Smooth muscle cell (in vitro differentiated cells): ENCODE data around the gene EPHB1. TPM values are rescaled to one million over a fixed set of nuclear protein-coding genes. Genes with fewer than 3 reads are reported as not detected.

Experiments used
- DNase-seq: peaks from one replicate; lab custom pipeline; 2025; ENCODE audit not compliant: unreplicated experiment; lab: John Stamatoyannopoulos, UW
- H2AFZ ChIP-seq: fragments of 200-600 bp; sonication (generic); 2 replicates; pipeline ENCODE4 v1.6.0; 2016; ENCODE audit warnings: antibody characterized with exemption, low read depth, mild to moderate bottlenecking
- H3F3A ChIP-seq: fragments of 200-600 bp; sonication (generic); 2 replicates; pipeline ENCODE4 v1.6.0; 2017; ENCODE audit warnings: antibody characterized with exemption, low read depth
- H3K27ac ChIP-seq: fragments of 200-600 bp; sonication (generic); 2 replicates; pipeline ENCODE4 v1.5.1; 2016; ENCODE audit warnings: low read depth, mild to moderate bottlenecking
- H3K27me3 ChIP-seq: fragments of 200-600 bp; sonication (generic); 2 replicates; pipeline ENCODE4 v1.6.1; 2016; ENCODE audit warnings: low read depth, mild to moderate bottlenecking
- H3K36me3 ChIP-seq: fragments of 200-600 bp; sonication (generic); 2 replicates; pipeline ENCODE4 v1.5.1; 2016; ENCODE audit warnings: low read depth
- H3K4me1 ChIP-seq: fragments of 200-600 bp; sonication (generic); 2 replicates; pipeline ENCODE4 v1.5.1; 2016; ENCODE audit warnings: low read depth
- H3K4me2 ChIP-seq: fragments of 200-600 bp; sonication (generic); 2 replicates; pipeline ENCODE4 v1.6.0; 2016; ENCODE audit warnings: mild to moderate bottlenecking
- H3K4me3 ChIP-seq: fragments of 200-600 bp; sonication (generic); 2 replicates; pipeline ENCODE4 v1.5.1; 2016; ENCODE audit warnings: mild to moderate bottlenecking
- H3K79me2 ChIP-seq: fragments of 200-600 bp; sonication (generic); 2 replicates; pipeline ENCODE4 v1.6.0; 2016; ENCODE audit warnings: low read depth, mild to moderate bottlenecking
- H3K9ac ChIP-seq: fragments of 200-600 bp; sonication (generic); 2 replicates; pipeline ENCODE4 v1.6.0; 2016; ENCODE audit warnings: low read depth
- H3K9me3 ChIP-seq: fragments of 200-600 bp; sonication (generic); replicated peaks from 2 replicates; pipeline ENCODE4 v1.5.1; 2016; ENCODE audit warnings: low read depth
- H4K20me1 ChIP-seq: fragments of 200-600 bp; sonication (generic); 2 replicates; pipeline ENCODE4 v1.6.0; 2016; ENCODE audit warnings: low read depth
- WGBS: methylation state at CpG from one replicate; pipeline ENCODE4 v1.1.7; 2016; ENCODE audit warnings: low lambda C conversion rate; 5-methylcytosine and 5-hydroxymethylcytosine counted together
- polyA plus RNA-seq: library from polyadenylated mRNA; unstranded; fragments of >200 nt; fragmentation: Nextera tagmentation; extraction: Ambion mirVana; gene quantifications from 2 replicates; pipeline ENCODE4 v1.2.1, GENCODE V29; 2016
- total RNA-seq: library from RNA; depleted of rRNA; stranded (reverse); fragments of >200 nt; gene quantifications from 2 replicates; pipeline ENCODE4 v1.2.3, GENCODE V29; 2014
- TF ChIP-seq, protein P1 (sequence below): fragments of 200-600 bp; sonication (generic); IDR thresholded peaks from 2 replicates; pipeline ENCODE4 v1.5.1; 2017; ENCODE audit warnings: borderline replicate concordance, mild to moderate bottlenecking, antibody characterized with exemption; ENCODE audit not compliant: insufficient read depth, poor library complexity, severe bottlenecking

EPHB1 gene
- total and polyA plus RNA-seq, 2 experiments from 2014 or later, result 2.5 to 2.6 TPM

DNA sequence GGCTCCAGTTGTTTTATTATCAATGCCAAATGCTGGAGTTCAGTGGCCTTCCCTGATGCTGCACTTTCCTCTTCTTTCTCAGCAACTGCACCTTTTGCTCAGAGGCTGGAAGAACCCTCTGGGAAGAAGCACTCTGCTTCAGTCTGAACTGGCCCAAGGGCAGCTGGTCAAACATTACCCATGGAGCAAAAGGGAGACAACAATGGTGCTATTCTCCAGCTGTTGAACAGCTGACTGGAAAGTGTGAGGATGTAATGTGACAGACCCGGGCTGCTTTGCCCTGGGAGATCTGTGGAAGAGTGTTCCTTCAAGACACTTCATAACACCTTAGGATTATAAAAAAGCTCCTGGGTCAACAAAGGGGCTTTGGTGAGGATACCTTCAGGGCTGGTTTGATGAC, 84.9 kb downstream of the EPHB1 start:
- 63% methylated on average over 1 of the region's 1 CpG for WGBS
- H3K79me2 ChIP-seq, result no peaks in the 10 kb centered on the region
- H3K9ac ChIP-seq, result no peak overlapping the region
- no peak overlapping the region for H3K4me3 ChIP-seq
- peaks cover 4% of the 10 kb centered on the region for H3K4me1 ChIP-seq
- no peak overlapping the region for H3K4me2 ChIP-seq
- DNase-seq, result no peak
- TF ChIP-seq, protein P1, sequence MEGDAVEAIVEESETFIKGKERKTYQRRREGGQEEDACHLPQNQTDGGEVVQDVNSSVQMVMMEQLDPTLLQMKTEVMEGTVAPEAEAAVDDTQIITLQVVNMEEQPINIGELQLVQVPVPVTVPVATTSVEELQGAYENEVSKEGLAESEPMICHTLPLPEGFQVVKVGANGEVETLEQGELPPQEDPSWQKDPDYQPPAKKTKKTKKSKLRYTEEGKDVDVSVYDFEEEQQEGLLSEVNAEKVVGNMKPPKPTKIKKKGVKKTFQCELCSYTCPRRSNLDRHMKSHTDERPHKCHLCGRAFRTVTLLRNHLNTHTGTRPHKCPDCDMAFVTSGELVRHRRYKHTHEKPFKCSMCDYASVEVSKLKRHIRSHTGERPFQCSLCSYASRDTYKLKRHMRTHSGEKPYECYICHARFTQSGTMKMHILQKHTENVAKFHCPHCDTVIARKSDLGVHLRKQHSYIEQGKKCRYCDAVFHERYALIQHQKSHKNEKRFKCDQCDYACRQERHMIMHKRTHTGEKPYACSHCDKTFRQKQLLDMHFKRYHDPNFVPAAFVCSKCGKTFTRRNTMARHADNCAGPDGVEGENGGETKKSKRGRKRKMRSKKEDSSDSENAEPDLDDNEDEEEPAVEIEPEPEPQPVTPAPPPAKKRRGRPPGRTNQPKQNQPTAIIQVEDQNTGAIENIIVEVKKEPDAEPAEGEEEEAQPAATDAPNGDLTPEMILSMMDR, result no peak
- no peaks in the 10 kb centered on the region for H3K27me3 ChIP-seq
- no peaks in the 10 kb centered on the region for H3K36me3 ChIP-seq
- no peaks in the 10 kb centered on the region for H3K9me3 ChIP-seq
- H3K27ac ChIP-seq, result no peak overlapping the region
- H3F3A ChIP-seq, result no peaks in the 10 kb centered on the region
- H2AFZ ChIP-seq, result no peak overlapping the region
- H4K20me1 ChIP-seq, result no peaks in the 10 kb centered on the region

DNA sequence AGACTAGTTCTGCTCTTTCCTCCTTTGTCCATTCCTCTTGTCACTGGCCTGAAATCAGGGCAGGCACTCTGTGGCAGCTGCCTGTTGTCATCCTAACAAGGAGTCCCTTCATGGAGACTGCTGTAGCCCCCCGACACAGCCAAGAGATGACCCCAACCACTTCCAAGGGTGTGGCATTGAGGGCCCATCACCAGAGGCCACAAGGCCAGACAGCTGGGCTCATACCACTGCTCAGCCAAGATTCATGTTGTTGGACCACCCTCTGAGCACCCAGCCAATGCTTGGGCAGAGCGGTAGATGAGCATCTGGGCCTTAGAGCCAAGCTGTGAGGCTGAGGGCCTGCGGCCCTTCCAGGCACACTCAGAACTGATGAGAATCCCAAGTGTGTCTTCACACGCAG, 85.4 kb downstream of the EPHB1 start:
- no peaks in the 10 kb centered on the region for H3F3A ChIP-seq
- no peaks in the 10 kb centered on the region for H3K79me2 ChIP-seq
- no peaks in the 10 kb centered on the region for H4K20me1 ChIP-seq
- H3K9me3 ChIP-seq, result no peaks in the 10 kb centered on the region
- peaks cover 4% of the 10 kb centered on the region for H3K4me1 ChIP-seq
- no peaks in the 10 kb centered on the region for H3K27me3 ChIP-seq
- no peak overlapping the region for H3K4me3 ChIP-seq
- TF ChIP-seq, protein P1, result no peak
- H3K36me3 ChIP-seq, result no peaks in the 10 kb centered on the region
- H3K27ac ChIP-seq, result no peak overlapping the region
- no peak overlapping the region for H3K4me2 ChIP-seq
- no peak overlapping the region for H2AFZ ChIP-seq
- DNase-seq, result no peak
- WGBS, result 93% methylated on average over 4 of the region's 4 CpGs
- H3K9ac ChIP-seq, result no peak overlapping the region

DNA sequence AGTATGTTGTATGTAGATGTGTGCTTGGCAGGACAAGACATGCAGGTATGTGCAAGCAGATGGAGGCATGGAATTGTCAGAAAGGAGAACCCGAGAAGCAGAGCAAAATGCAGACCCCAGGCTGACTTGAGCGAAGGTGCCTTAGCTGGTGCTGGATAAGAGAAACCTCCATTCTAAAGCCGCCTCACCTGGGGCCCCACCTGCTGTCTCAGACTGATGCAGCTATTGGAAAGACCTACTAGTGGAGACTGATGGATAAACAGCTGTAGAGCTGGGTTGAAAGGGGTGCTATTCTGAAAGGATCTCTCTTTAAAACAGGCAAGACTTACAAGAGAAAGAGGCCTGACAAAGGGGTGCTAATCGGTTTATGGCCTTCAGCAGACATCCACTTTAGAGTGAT, 86.2 kb downstream of the EPHB1 start:
- no peak for DNase-seq
- no peak overlapping the region for H3K27ac ChIP-seq
- no peaks in the 10 kb centered on the region for H4K20me1 ChIP-seq
- H3K36me3 ChIP-seq, result no peaks in the 10 kb centered on the region
- TF ChIP-seq, protein P1, result no peak
- no peaks in the 10 kb centered on the region for H3K79me2 ChIP-seq
- 91% methylated on average over 4 of the region's 4 CpGs for WGBS
- H3K4me2 ChIP-seq, result no peak overlapping the region
- no peak overlapping the region for H2AFZ ChIP-seq
- H3K9ac ChIP-seq, result no peak overlapping the region
- H3K4me1 ChIP-seq, result peaks cover 4% of the 10 kb centered on the region
- H3F3A ChIP-seq, result no peaks in the 10 kb centered on the region
- H3K27me3 ChIP-seq, result no peaks in the 10 kb centered on the region
- H3K4me3 ChIP-seq, result no peak overlapping the region
- no peaks in the 10 kb centered on the region for H3K9me3 ChIP-seq

DNA sequence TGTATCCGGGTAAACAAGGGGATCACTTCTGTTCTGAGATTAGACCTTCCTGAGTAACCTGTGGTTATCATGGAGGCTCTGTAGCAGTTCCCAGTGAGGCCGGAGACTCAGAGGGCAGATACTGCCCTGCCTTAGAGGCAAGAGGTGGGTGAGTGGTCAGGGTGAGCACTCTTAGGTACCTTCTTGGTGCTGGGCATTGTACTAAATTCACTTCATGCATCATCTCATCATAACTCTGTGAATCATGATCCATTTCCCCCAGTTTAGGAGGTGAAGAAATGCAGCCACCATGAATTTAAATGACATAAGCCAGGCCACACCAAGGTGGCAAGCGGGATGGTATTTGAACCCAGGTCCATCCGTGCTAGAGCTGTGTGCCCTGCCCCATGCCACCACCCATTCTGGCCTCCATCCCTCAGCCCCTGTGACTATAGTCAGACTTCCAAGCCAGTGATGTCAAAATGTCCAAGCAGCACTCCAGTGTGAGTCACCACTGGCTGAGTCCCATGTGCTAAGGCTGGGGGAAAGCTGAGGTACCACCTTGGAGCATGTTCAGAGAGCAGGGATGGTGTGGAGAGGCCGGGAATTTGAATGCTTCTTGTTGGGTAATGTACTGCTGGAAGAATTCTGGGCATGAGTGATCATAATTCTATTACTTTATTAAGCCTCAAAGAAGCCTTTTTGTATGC, 88.8 kb downstream of the EPHB1 start:
- H3K4me2 ChIP-seq, result no peak overlapping the region
- no peaks in the 10 kb centered on the region for H3K9me3 ChIP-seq
- H2AFZ ChIP-seq, result no peak overlapping the region
- H3K27me3 ChIP-seq, result no peaks in the 10 kb centered on the region
- H3K27ac ChIP-seq, result no peak overlapping the region
- no peaks in the 10 kb centered on the region for H4K20me1 ChIP-seq
- DNase-seq, result no peak
- H3K4me3 ChIP-seq, result no peak overlapping the region
- no peaks in the 10 kb centered on the region for H3K36me3 ChIP-seq
- H3F3A ChIP-seq, result no peaks in the 10 kb centered on the region
- TF ChIP-seq, protein P1, result no peak
- no peak overlapping the region for H3K9ac ChIP-seq
- no peaks in the 10 kb centered on the region for H3K79me2 ChIP-seq
- 92% methylated on average over 5 of the region's 5 CpGs for WGBS
- peaks cover 4% of the 10 kb centered on the region for H3K4me1 ChIP-seq
